C4-2B (cell line): Measurements from ENCODE around the gene TKTL2.
A peak's percentile ranks its signal among the peaks of the same experiment; 100 is the strongest.

ENCODE experiments used
- H3K27ac ChIP-seq: fragments of 450-650 bp; 2 replicates; pipeline ENCODE4 v1.5.1; 2017
- ZFX ChIP-seq: fragments of 450-650 bp; IDR thresholded peaks from 2 replicates; pipeline ENCODE4 v1.6.1; 2017
- TF ChIP-seq, protein P1 (sequence below): fragments of 450-650 bp; conservative IDR thresholded peaks from 2 replicates; pipeline ENCODE4 v1.5.1; 2017; ENCODE audit warnings: mild to moderate bottlenecking

Gene TKTL2

DNA sequence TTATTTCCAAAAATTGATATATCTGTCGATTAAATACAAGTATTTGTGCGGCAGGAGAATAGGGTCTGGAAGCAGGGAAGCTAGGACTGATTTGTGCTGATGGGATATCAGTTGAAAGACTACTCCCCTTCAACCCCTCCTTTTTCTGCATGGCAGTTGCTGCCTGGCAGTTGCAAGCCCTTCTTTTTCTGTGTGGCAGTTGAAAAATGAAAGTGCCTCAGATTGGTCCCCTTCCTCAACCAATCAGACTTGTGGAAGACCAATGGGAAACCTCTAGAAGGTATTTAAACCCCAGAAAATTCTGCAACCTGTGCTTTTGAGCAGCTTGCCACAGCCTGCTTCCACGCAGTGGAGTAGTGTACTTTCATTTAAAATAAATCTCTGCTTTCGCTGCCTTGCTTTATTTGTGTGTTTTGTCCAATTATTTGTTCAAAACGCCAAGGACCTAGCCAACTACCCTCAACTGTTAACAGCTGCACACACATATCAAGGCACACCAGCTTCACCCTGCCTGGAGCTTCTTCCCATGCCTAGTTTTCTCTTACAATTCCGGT lies 19.5 kb upstream of the TKTL2 start:
- H3K27ac ChIP-seq, result no peak overlapping the region; the same call in 1 of the 2 replicates
- TF ChIP-seq ZFX, result no peak
- TF ChIP-seq, protein P1, sequence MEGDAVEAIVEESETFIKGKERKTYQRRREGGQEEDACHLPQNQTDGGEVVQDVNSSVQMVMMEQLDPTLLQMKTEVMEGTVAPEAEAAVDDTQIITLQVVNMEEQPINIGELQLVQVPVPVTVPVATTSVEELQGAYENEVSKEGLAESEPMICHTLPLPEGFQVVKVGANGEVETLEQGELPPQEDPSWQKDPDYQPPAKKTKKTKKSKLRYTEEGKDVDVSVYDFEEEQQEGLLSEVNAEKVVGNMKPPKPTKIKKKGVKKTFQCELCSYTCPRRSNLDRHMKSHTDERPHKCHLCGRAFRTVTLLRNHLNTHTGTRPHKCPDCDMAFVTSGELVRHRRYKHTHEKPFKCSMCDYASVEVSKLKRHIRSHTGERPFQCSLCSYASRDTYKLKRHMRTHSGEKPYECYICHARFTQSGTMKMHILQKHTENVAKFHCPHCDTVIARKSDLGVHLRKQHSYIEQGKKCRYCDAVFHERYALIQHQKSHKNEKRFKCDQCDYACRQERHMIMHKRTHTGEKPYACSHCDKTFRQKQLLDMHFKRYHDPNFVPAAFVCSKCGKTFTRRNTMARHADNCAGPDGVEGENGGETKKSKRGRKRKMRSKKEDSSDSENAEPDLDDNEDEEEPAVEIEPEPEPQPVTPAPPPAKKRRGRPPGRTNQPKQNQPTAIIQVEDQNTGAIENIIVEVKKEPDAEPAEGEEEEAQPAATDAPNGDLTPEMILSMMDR, result no peak

DNA sequence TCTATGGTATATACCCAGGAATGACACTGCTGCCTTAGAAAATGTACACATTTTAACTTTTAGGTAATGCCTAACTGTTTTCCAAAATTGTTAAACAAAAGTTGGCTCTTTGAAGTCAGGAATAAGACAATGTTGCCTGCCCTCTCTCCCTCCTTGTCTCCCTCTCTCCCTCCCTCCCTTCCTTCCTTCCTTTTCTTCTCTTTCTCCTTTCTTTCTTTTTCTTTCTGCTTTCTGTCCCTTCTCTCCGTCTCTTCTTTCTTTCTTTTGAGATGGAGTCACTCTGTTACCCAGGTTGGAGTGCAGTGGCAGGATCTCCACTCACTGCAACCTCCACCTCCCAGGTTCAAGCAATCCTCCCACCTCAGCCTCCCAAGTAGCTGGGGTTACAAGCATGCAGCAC lies 16.4 kb upstream of the TKTL2 start:
- no peak for TF ChIP-seq ZFX
- TF ChIP-seq, protein P1, result no peak
- no peak overlapping the region for H3K27ac ChIP-seq

DNA sequence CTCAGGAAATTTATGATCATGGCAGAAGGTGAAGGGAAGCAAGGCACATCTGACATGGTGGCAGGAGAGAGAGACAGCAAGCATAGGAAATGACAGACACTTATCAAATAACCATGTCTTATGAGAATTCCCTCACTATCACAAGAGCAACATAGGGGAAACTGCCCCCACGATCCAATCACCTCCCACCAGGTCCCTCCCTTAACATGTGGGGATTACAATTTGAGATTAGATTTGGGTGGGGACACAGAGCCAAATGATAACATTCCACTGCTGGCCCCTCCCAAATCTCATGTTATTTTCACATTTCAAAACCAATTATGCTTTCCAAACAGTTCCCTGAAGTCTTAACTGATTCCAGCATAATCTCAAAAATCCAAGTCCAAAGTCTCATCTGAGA lies 12.8 kb upstream of the TKTL2 start:
- no peak overlapping the region for H3K27ac ChIP-seq
- TF ChIP-seq, protein P1, result no peak
- no peak for TF ChIP-seq ZFX

DNA sequence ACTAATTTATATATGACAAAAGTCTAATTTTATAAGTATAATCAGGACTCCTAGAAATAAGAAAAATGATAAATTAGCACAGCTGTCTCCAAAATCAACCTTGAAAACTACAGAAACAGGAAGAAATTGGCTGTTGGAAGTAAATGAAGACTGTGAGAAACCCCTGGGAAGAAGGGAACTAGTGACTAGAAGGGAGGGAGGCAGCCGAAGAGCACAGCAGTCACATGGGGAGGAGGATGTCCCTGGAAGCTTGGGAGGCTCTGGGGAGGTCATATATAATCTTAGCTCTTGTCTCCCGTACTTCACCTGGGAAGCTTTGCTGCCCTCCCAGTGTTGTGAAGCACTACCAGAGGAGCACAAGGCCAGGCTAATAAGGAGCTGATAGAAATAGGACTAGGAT lies 12.0 kb upstream of the TKTL2 start:
- no peak overlapping the region for H3K27ac ChIP-seq
- TF ChIP-seq, protein P1, result no peak
- no peak for TF ChIP-seq ZFX

DNA sequence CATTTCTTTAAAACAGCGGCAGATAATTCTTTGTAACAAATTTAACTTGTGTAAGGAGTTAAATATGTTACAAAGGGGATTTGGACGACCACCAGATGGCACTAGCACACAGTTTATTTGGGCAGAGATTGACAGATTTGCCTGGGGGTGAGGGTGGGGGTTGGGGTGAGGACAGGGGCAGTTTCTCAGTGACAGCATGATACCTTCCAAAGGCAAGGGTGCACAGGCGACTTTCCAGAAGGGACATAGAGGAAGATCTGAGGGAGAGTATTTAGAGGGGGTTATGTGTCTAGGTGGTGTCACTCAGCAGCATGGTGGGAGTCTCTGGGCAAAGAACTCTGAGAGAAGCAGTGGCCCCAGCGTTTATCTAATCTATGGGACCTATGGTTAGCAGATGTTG lies 11.4 kb upstream of the TKTL2 start:
- TF ChIP-seq, protein P1, result peak; percentile 54
- TF ChIP-seq ZFX, result no peak
- H3K27ac ChIP-seq, result no peak overlapping the region

DNA sequence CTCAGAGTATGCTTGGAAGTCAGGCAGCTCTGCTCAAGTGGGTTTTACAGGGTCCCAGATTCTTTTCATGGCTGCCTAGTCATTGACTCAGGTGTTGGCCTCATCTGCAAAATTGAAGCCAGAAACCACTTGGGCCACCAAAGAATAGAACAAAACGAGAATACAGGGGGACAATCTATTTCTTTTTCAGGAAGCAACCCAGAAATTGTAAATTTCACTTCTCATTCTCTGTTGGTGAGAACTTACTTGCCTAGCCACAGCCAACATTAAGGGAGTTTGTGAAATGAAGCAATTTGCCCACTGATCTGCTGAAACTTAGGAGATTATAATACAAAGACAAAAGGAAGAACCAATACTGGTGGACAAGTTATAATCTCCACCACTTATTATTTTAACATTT lies 8.6 kb upstream of the TKTL2 start:
- TF ChIP-seq ZFX, result no peak
- TF ChIP-seq, protein P1, result no peak
- no peak overlapping the region for H3K27ac ChIP-seq

DNA sequence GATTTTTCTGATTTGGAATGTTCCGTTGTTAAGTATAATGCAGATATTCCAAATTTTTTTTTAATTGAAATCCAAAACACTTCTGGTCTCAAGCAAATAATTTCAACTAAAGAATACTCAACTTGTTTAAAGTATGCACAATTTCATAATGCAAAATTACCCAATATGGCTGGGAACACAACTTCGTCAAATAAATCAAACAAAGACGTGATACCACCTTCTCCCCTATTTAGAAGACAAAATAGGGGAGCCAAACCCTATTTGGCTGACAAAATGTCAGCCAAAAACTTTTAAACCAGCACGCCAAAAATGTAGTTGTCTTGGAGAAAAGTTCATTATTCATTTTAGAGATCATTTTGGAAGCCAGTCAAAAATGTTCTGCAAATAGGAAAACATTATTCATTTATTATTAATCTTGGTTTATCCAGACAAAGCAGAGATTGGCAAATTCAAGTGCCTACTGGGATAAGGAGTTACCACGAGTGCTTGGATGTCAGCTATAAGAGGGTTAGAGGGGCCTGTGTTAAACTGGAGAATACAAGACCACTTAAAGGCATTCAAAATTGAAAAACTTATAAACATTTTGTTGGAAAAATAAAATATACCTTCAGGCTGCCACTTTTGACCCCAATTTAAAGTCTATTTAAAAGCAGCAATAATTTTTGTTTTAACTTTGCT lies 3.3 kb upstream of the TKTL2 start:
- no peak for TF ChIP-seq ZFX
- TF ChIP-seq, protein P1, result no peak

More for the DNA sequence above, 3.3 kb upstream of the TKTL2 start:
- no peak overlapping the region for H3K27ac ChIP-seq
